Neural cell (in vitro differentiated cells): ENCODE data around the gene EFHD1.

ENCODE experiments used
- CTCF ChIP-seq: fragments of 450-650 bp; IDR thresholded peaks from 2 replicates; pipeline ENCODE4 v1.5.1; 2014; ENCODE audit warnings: antibody characterized with exemption, mild to moderate bottlenecking, moderate library complexity; ENCODE audit not compliant: poor library complexity, severe bottlenecking
- EP300 ChIP-seq: fragments of 450-650 bp; conservative IDR thresholded peaks from 2 replicates; pipeline ENCODE4 v1.6.1; 2014; ENCODE audit warnings: antibody characterized with exemption, mild to moderate bottlenecking, moderate library complexity; ENCODE audit not compliant: poor library complexity, severe bottlenecking
- EZH2 ChIP-seq: fragments of 200-600, 300-800 bp; shearing (Covaris generic), sonication (generic); IDR thresholded peaks from 2 replicates; pipeline ENCODE4 v1.6.1; 2014; ENCODE audit warnings: antibody characterized with exemption, low read length, borderline replicate concordance, mild to moderate bottlenecking; ENCODE audit not compliant: insufficient read depth, poor library complexity, severe bottlenecking
- POLR2AphosphoS5 ChIP-seq: IDR thresholded peaks from 2 replicates; pipeline ENCODE4 v1.6.1; 2012

- TF ChIP-seq EZH2: no peak
- no peak for TF ChIP-seq CTCF
- TF ChIP-seq POLR2AphosphoS5: no peak
- TF ChIP-seq EP300: no peak
These were observed 23.8 kb upstream of the EFHD1 start for GRCh38 chr2:232609607-232610006.
